ENCODE measurements around the gene FGD4.

- TF ChIP-seq CTCF (IDR thresholded peaks at IDR 0.05) (no peak), ZFX (IDR thresholded peaks at IDR 0.05; ENCODE audit: borderline replicate concordance) (no peak)
Observed at GRCh38 chr12:32644431-32644830, 245.1 kb downstream of the FGD4 start.

Measured in 22Rv1 (cell line).